Glutamatergic neuron (in vitro differentiated cells): ENCODE results near the gene ARCN1. TPM values are rescaled to one million over a fixed set of nuclear protein-coding genes. Genes with fewer than 3 reads are reported as not detected.

Experiments used
- DNase-seq: peaks from one replicate; pipeline ENCODE4 v3.0.0; 2022
- H3K27ac Mint-ChIP-seq: one replicate; pipeline ENCODE4 v1.8.0; 2020; ENCODE audit warnings: mild to moderate bottlenecking, mixed read lengths, inconsistent platforms; ENCODE audit not compliant: unreplicated experiment
- H3K27me3 Mint-ChIP-seq: one replicate; pipeline ENCODE4 v1.8.0; 2020; ENCODE audit warnings: mild to moderate bottlenecking, moderate library complexity, mixed read lengths, inconsistent platforms; ENCODE audit not compliant: unreplicated experiment
- H3K36me3 Mint-ChIP-seq: one replicate; pipeline ENCODE4 v1.8.0; 2020; ENCODE audit warnings: mild to moderate bottlenecking, mixed read lengths, inconsistent platforms; ENCODE audit not compliant: unreplicated experiment
- H3K4me1 Mint-ChIP-seq: one replicate; pipeline ENCODE4 v1.8.0; 2020; ENCODE audit warnings: mild to moderate bottlenecking, low read depth, mixed read lengths, inconsistent platforms; ENCODE audit not compliant: unreplicated experiment
- H3K4me3 Mint-ChIP-seq: one replicate; pipeline ENCODE4 v1.8.0; 2020; ENCODE audit warnings: mild to moderate bottlenecking, mixed read lengths, inconsistent platforms; ENCODE audit not compliant: unreplicated experiment
- H3K9me3 Mint-ChIP-seq: one replicate; pipeline ENCODE4 v1.8.0; 2020; ENCODE audit warnings: mild to moderate bottlenecking, moderate library complexity, mixed read lengths, inconsistent platforms; ENCODE audit not compliant: unreplicated experiment
- total RNA-seq: library from RNA; stranded (reverse); fragmentation: NEBNext Ultra II Directional; extraction: Animal tissue kit (Norgen Biotek cat#: 25700); gene quantifications from one replicate; pipeline ENCODE4 v1.2.1, GENCODE V29; 2021; ENCODE audit not compliant: unreplicated experiment
- TF ChIP-seq, protein P1 (sequence below): fragments of 200-600 bp; sonication (generic); IDR thresholded peaks from one replicate; pipeline ENCODE4 v1.5.0; 2021; ENCODE audit not compliant: partially characterized antibody, unreplicated experiment

Gene ARCN1
- total RNA-seq, 1 donor from 2014 or later, result 118 TPM

- Mint-ChIP-seq H3K27ac (no peak overlapping the region), H3K4me3 (peak overlapping the region; percentile 4), H3K4me1 (peaks cover 11% of the 10 kb centered on the region), H3K36me3 (peaks cover 5% of the 10 kb centered on the region), H3K9me3 (peaks cover 5% of the 10 kb centered on the region), H3K27me3 (peaks cover 31% of the 10 kb centered on the region)
- DNase-seq, result no peak
- TF ChIP-seq, protein P1, sequence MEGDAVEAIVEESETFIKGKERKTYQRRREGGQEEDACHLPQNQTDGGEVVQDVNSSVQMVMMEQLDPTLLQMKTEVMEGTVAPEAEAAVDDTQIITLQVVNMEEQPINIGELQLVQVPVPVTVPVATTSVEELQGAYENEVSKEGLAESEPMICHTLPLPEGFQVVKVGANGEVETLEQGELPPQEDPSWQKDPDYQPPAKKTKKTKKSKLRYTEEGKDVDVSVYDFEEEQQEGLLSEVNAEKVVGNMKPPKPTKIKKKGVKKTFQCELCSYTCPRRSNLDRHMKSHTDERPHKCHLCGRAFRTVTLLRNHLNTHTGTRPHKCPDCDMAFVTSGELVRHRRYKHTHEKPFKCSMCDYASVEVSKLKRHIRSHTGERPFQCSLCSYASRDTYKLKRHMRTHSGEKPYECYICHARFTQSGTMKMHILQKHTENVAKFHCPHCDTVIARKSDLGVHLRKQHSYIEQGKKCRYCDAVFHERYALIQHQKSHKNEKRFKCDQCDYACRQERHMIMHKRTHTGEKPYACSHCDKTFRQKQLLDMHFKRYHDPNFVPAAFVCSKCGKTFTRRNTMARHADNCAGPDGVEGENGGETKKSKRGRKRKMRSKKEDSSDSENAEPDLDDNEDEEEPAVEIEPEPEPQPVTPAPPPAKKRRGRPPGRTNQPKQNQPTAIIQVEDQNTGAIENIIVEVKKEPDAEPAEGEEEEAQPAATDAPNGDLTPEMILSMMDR, result no peak
Measured at GRCh38 chr11:118606844-118607228, 34.6 kb downstream of the ARCN1 start.

GRCh38 chr11:118607401-118608359 lies 35.5 kb downstream of the ARCN1 start, which contains the start of gene PHLDB1:
TSS of gene PHLDB1 (plus strand) at chr11:118607615. CDS start at chr11:118613837, 6,222 bp downstream.
- peaks cover 11% of the 10 kb centered on the region for H3K4me1 Mint-ChIP-seq

DNA sequence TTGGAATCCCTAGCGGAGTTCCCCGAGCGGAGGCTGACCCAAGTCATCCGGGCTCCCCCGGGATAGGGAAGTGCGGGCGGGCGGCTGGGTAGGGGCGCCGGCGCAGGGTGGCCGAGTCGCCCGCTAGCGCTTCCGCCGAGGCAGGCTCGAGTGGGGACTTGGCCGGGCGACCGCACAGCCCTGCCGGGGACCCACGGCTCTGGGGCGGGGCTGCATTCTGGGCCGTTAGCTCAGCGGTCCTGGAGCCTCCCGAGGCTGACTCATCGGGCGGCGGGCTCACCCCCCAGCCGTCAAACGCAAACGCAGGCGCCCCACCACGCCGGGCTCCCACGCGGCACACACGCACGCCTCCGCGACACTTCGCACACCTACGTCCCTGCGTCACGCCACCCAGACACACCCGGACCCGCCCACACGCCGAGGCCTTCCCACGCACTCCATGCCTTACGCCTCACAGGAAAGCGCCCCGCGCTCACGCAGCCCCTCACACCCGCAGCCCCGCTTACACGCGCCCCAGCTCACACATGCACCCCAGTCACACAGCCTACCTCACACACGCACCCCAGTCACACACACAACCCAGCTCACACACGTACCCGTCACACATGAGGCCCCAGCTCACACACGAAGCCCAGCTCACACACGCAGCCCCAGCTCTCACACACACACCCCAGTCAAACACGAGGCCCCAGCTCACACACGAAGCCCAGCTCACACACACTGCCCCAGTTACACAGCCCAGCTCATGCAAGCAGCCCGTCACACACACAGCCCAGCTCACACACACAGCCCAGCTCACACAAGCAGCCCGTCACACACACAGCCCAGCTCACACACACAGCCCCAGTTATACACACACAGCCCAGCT lies 36.4 kb downstream of the ARCN1 start:
- Mint-ChIP-seq H3K9me3 (peaks cover 5% of the 10 kb centered on the region), H3K27ac (peak overlapping the region; percentile 10), H3K36me3 (peaks cover 5% of the 10 kb centered on the region), H3K27me3 (peaks cover 28% of the 10 kb centered on the region), H3K4me3 (peak overlapping the region; percentile 87), H3K4me1 (peaks cover 10% of the 10 kb centered on the region)
- peak; percentile 45 for DNase-seq
- TF ChIP-seq, protein P1, result no peak

More at GRCh38 chr11:118607401-118608359, 35.5 kb downstream of the ARCN1 start, which contains the start of gene PHLDB1:
- peak; percentile 48 for DNase-seq
- Mint-ChIP-seq H3K4me3 (peak within 1 kb of the TSS; percentile 4), H3K27ac (no peak within 1 kb of the TSS), H3K27me3 (peaks cover 31% of the 10 kb centered on the region), H3K36me3 (peaks cover 5% of the 10 kb centered on the region), H3K9me3 (peaks cover 5% of the 10 kb centered on the region)
- TF ChIP-seq, protein P1, result no peak

GRCh38 chr11:118609380-118610224 lies 37.4 kb downstream of the ARCN1 start:
- DNase-seq, result peak; percentile 23
- H3K4me1 Mint-ChIP-seq, result peaks cover 10% of the 10 kb centered on the region
- no peak overlapping the region for H3K27ac Mint-ChIP-seq
- H3K4me3 Mint-ChIP-seq, result peak overlapping the region; percentile 87
- no peaks in the 10 kb centered on the region for H3K36me3 Mint-ChIP-seq
- peaks cover 5% of the 10 kb centered on the region for H3K9me3 Mint-ChIP-seq
- peaks cover 26% of the 10 kb centered on the region for H3K27me3 Mint-ChIP-seq
- TF ChIP-seq, protein P1, result no peak
